MG63 (cell line): ENCODE measurements around the gene IGFLR1. TPM values are rescaled to one million over a fixed set of nuclear protein-coding genes. Genes with fewer than 3 reads are reported as not detected.

Experiments used
- DNase-seq: peaks from one replicate; pipeline ENCODE4 v3.0.0-alpha.2; 2020
- H3K27me3 ChIP-seq: fragments of 250-450 bp; sonication (Bioruptor Pico); 2 replicates; pipeline ENCODE4 v1.5.1; 2020; ENCODE audit warnings: mild to moderate bottlenecking, moderate library complexity
- H3K36me3 ChIP-seq: fragments of 250-450 bp; sonication (Bioruptor Pico); 2 replicates; pipeline ENCODE4 v1.5.1; 2020; ENCODE audit warnings: mild to moderate bottlenecking, moderate library complexity
- H3K4me3 ChIP-seq: fragments of 250-450 bp; sonication (Bioruptor Pico); 2 replicates; pipeline ENCODE4 v1.5.1; 2020; ENCODE audit warnings: mild to moderate bottlenecking, moderate library complexity
- H3K9me3 ChIP-seq: fragments of 250-450 bp; sonication (Bioruptor Pico); 2 replicates; pipeline ENCODE4 v1.5.1; 2020; ENCODE audit warnings: mild to moderate bottlenecking, moderate library complexity
- total RNA-seq: library from RNA; depleted of rRNA; stranded (reverse); fragments of >200 nt; shearing (Covaris generic); gene quantifications from 2 replicates; pipeline ENCODE4 v1.2.3, GENCODE V29; 2014; ENCODE audit warnings: low replicate concordance; rRNA removed

Gene IGFLR1
- total RNA-seq = 0.27 and 2.4 TPM in 2 replicates

GRCh38 chr19:35742121-35742724 is at the start of gene IGFLR1:
IGFLR1 (minus strand) TSS chr19:35742452; CDS start chr19:35741180, 1,272 bp downstream.
- Histone ChIP-seq H3K36me3 (peaks cover 23% of the 10 kb centered on the region), H3K4me3 (no peak within 1 kb of the TSS)
- no peak for DNase-seq

GRCh38 chr19:35791814-35792279 is 49.6 kb upstream of the IGFLR1 start:
- no peak for DNase-seq
- Histone ChIP-seq H3K4me3 (no peak overlapping the region), H3K9me3 (no peaks in the 10 kb centered on the region)

More at GRCh38 chr19:35742121-35742724, at the start of gene IGFLR1:
- no peaks in the 10 kb centered on the region for H3K9me3 ChIP-seq
- H3K27me3 ChIP-seq = no peaks in the 10 kb centered on the region

GRCh38 chr19:35790981-35791813 is 48.9 kb upstream of the IGFLR1 start:
- DNase-seq = no peak
- Histone ChIP-seq H3K36me3 (no peaks in the 10 kb centered on the region), H3K4me3 (no peak overlapping the region), H3K27me3 (no peaks in the 10 kb centered on the region), H3K9me3 (no peaks in the 10 kb centered on the region)

More at GRCh38 chr19:35791814-35792279, 49.6 kb upstream of the IGFLR1 start:
- H3K36me3 ChIP-seq = no peaks in the 10 kb centered on the region
- H3K27me3 ChIP-seq = peaks cover 4% of the 10 kb centered on the region; the same call in 1 of the 2 replicates

- no peaks in the 10 kb centered on the region for H3K9me3 ChIP-seq
- H3K27me3 ChIP-seq = no peaks in the 10 kb centered on the region
- no peak for DNase-seq
- no peak overlapping the region for H3K4me3 ChIP-seq
- H3K36me3 ChIP-seq = no peaks in the 10 kb centered on the region
Observed at GRCh38 chr19:35789978-35790944, 48.0 kb upstream of the IGFLR1 start.

- DNase-seq = no peak
- Histone ChIP-seq H3K9me3 (no peaks in the 10 kb centered on the region), H3K4me3 (no peak overlapping the region), H3K27me3 (no peaks in the 10 kb centered on the region), H3K36me3 (no peaks in the 10 kb centered on the region)
Observed at GRCh38 chr19:35789195-35789977, 47.1 kb upstream of the IGFLR1 start.

- DNase-seq = no peak
- no peak overlapping the region for H3K4me3 ChIP-seq
- no peaks in the 10 kb centered on the region for H3K27me3 ChIP-seq
- no peaks in the 10 kb centered on the region for H3K9me3 ChIP-seq
- no peaks in the 10 kb centered on the region for H3K36me3 ChIP-seq
Observed at GRCh38 chr19:35788205-35788960, 46.1 kb upstream of the IGFLR1 start.

GRCh38 chr19:35787227-35787799 is 45.1 kb upstream of the IGFLR1 start:
- H3K27me3 ChIP-seq = no peaks in the 10 kb centered on the region
- no peak for DNase-seq

GRCh38 chr19:35786299-35787160 is 44.3 kb upstream of the IGFLR1 start:
- H3K36me3 ChIP-seq = peaks cover 3% of the 10 kb centered on the region; the same call in 1 of the 2 replicates
- DNase-seq = no peak
- H3K27me3 ChIP-seq = no peaks in the 10 kb centered on the region
- no peaks in the 10 kb centered on the region for H3K9me3 ChIP-seq
- no peak overlapping the region for H3K4me3 ChIP-seq

More at GRCh38 chr19:35787227-35787799, 45.1 kb upstream of the IGFLR1 start:
- Histone ChIP-seq H3K4me3 (no peak overlapping the region), H3K9me3 (no peaks in the 10 kb centered on the region), H3K36me3 (peaks cover 2% of the 10 kb centered on the region; the same call in 1 of the 2 replicates)

GRCh38 chr19:35785339-35785627 is 43.0 kb upstream of the IGFLR1 start:
- H3K27me3 ChIP-seq = no peaks in the 10 kb centered on the region
- H3K9me3 ChIP-seq = no peaks in the 10 kb centered on the region
- H3K36me3 ChIP-seq = peaks cover 3% of the 10 kb centered on the region; the same call in 1 of the 2 replicates
- DNase-seq = no peak
- no peak overlapping the region for H3K4me3 ChIP-seq

GRCh38 chr19:35784503-35785338 is 42.5 kb upstream of the IGFLR1 start:
- Histone ChIP-seq H3K4me3 (no peak overlapping the region), H3K27me3 (no peaks in the 10 kb centered on the region), H3K36me3 (peaks cover 3% of the 10 kb centered on the region), H3K9me3 (no peaks in the 10 kb centered on the region)
- DNase-seq = no peak

- H3K4me3 ChIP-seq = no peak overlapping the region
- H3K36me3 ChIP-seq = peaks cover 3% of the 10 kb centered on the region
- no peaks in the 10 kb centered on the region for H3K27me3 ChIP-seq
- no peaks in the 10 kb centered on the region for H3K9me3 ChIP-seq
- no peak for DNase-seq
Observed at GRCh38 chr19:35783469-35784434, 41.5 kb upstream of the IGFLR1 start.

GRCh38 chr19:35782589-35782988 is 40.3 kb upstream of the IGFLR1 start:
- H3K27me3 ChIP-seq = no peaks in the 10 kb centered on the region
- H3K4me3 ChIP-seq = no peak overlapping the region
- no peaks in the 10 kb centered on the region for H3K9me3 ChIP-seq
- no peak for DNase-seq
- H3K36me3 ChIP-seq = peaks cover 3% of the 10 kb centered on the region
